GM12801 (cell line): Measurements from ENCODE around the gene CCND1.

Experiments used
- CTCF ChIP-seq: IDR thresholded peaks from one replicate; pipeline ENCODE4 v1.5.1; 2011; ENCODE audit warnings: control low read depth; ENCODE audit not compliant: insufficient read length; ENCODE audit errors: extremely low read depth

Gene CCND1

GRCh38 chr11:69656536-69657455, 15.8 kb downstream of the CCND1 start:
- TF ChIP-seq CTCF = no peak

- TF ChIP-seq CTCF = no peak
Measured at GRCh38 chr11:69657456-69657910, 16.5 kb downstream of the CCND1 start.

GRCh38 chr11:69657911-69658625, 17.1 kb downstream of the CCND1 start:
- no peak for TF ChIP-seq CTCF

GRCh38 chr11:69658626-69659450, 17.9 kb downstream of the CCND1 start:
- no peak for TF ChIP-seq CTCF

GRCh38 chr11:69659591-69659990, 18.6 kb downstream of the CCND1 start:
- no peak for TF ChIP-seq CTCF

- TF ChIP-seq CTCF = no peak
Measured at GRCh38 chr11:69660001-69660500, 19.1 kb downstream of the CCND1 start.

GRCh38 chr11:69661413-69661715, 20.4 kb downstream of the CCND1 start:
- no peak for TF ChIP-seq CTCF
